GM13977 (cell line): ENCODE results near the gene KDM2B.

Experiments used
- DNase-seq: peaks from one replicate; pipeline ENCODE4 v3.0.0; 2012; ENCODE audit warnings: low spot score
- CTCF ChIP-seq: IDR thresholded peaks from 2 replicates; pipeline ENCODE4 v1.5.1; 2012; ENCODE audit warnings: mild to moderate bottlenecking, control low read depth; ENCODE audit not compliant: insufficient read depth; ENCODE audit errors: extremely low read depth, missing control alignments
- in situ Hi-C: fragments of 300-500 bp; cut with MboI; formaldehyde crosslinking; loops from one replicate; pipeline ENCODE4 v1.12.0; 2022; ENCODE audit warnings: low sequenced_read_pairs, low pct_unique_long_range_greater_than_20kb, mixed read lengths, inconsistent platforms; ENCODE audit not compliant: unreplicated experiment

KDM2B gene

DNA sequence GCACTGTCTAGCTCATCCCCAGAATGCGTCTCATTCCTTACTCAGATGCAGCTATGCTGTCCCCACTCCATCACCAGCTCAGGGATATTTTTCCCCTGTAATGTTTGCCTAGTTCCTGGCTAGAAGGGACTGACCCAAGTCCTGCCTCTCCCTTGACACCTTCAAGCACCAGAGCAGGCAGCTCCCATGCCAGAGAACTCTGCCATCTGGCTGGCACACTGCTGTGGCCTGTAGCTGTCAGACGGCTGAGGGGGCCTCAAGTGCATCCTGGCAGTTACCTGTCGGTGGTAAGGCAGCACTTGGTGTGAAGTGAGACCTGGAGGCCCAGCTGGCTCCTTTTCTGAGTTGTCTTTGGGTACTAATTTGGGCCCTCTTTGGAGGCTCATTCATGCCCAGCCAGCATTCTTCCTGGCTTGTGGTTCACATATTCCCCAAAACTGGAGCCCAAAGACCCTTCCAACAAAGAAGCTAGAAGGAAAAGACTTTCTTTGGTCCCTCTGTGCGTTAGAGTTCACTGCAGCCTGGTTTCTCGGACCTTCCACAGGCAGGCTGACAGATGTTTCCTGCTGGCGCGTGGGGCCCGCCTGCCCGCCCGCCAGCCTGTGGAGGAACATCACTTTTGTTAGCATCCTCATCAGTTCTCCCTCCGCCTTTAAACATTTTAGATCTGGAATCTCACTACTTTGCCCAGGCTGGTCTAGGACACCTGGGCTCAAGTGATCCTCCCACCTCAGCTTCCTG is 147.9 kb downstream of the KDM2B start:
- in situ Hi-C loops: loop anchor here (10.0 to 25.0 kb wide), 2 partner anchors 88 to 371 kb away; no protein-coding TSS in a partner anchor

GRCh38 chr12:121430833-121431415 is 149.9 kb downstream of the KDM2B start:
- TF ChIP-seq CTCF: no peak
- no peak for DNase-seq
- in situ Hi-C loops: loop anchor here (10.0 to 25.0 kb wide), 2 partner anchors 86 to 369 kb away; no protein-coding TSS in a partner anchor

More for the DNA sequence above, 147.9 kb downstream of the KDM2B start:
- DNase-seq: no peak
- TF ChIP-seq CTCF: no peak

- TF ChIP-seq CTCF: no peak
- DNase-seq: no peak
- in situ Hi-C loops: loop anchor here (25.0 kb wide), 1 partner anchor 367 kb away; no protein-coding TSS in a partner anchor
Measured at GRCh38 chr12:121428883-121429282, 151.9 kb downstream of the KDM2B start.

DNA sequence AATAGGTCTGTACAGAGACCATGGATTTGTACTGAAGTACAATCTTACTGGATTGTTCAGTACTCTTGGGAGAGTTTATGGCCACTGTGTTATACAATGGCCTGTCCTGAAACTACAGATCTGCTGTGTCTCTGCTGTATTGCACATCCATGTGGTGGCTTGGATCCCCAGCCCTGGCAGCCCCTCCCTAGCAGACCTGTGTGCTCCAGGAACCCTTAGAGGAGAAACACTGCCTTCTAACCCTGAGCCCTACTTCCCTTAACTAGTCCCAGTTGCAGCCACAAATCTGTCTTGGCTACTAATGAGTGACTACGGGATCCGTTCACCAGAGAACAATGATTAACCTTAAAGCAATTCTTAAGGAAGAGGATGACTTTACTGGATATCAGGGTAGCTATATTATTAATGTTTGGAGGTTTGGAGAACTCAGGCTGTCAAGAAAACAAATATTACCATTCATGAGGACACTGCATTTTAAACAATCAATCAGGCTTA is 153.2 kb downstream of the KDM2B start:
- in situ Hi-C loops: loop anchor here (25.0 kb wide), 1 partner anchor 365 kb away; no protein-coding TSS in a partner anchor
- no peak for DNase-seq
- no peak for TF ChIP-seq CTCF

GRCh38 chr12:121424624-121424975 is 156.2 kb downstream of the KDM2B start:
- no peak for DNase-seq
- TF ChIP-seq CTCF: no peak
- in situ Hi-C loops: no loop called here

DNA sequence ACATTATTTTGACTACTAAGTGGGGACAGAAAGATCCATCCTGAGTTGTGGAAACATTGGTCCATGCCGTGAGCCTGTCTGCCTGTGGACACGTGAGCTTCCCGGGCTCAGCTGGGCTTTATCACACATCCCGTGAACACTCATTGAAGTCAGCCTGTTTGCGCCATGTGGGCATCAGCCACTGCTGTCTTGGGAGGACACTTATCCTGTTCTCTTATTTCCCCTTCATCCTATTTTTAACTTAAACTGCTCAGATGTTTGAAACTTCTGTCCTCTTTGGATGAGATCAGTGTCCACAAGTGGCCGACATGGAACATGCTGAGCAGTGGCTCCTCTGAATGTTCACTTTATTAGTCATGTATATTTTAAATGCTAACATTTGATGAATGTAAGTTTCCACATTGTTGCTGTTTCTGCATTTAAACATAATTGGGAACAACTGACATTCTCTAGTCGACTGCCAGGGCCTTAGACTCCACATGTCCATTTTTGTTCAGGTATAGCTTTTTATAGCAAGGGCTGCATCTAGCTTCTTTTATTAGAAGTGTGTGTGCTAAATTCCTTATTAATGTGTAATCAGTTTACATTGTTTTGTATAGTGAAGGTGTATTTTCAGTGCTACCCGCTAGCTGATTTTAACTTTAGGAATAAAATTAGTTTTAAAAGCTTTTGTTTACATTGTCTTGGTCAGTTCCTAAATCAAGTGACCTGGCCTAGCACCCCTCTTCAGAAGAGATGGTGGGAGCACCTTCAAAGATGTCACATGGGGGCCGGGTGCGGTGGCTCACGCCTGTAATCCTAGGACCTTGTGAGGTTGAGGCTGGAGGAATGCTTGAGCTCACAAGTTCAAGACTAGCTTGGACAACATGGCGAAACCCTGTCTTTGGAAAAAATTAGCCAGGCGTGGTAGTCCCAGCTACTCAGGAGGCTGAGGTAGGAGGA is 156.9 kb downstream of the KDM2B start:
- in situ Hi-C loops: no loop called here
- no peak for DNase-seq
- TF ChIP-seq CTCF: no peak
